Suprapubic skin (tissue), 3 donors: ENCODE measurements around the gene ERICH2.

ENCODE experiments used
- EP300 ChIP-seq: sonication (generic); formaldehyde crosslinking; IDR thresholded peaks from one replicate; pipeline ENCODE4 v1.6.1; 2017; ENCODE audit warnings: antibody characterized with exemption
- TF ChIP-seq, protein P1 (sequence below), 2 donors: fragments of 200-600 bp in 1 of 2; fragments of 450-650 bp in 1 of 2; sonication (generic) in 1 of 2; IDR thresholded peaks; one replicate each; pipeline ENCODE4 v1.5.1; 2016 to 2019; ENCODE audit warnings: antibody characterized with exemption in 2 of 2, mild to moderate bottlenecking in 1 of 2, moderate library complexity in 1 of 2

DNA sequence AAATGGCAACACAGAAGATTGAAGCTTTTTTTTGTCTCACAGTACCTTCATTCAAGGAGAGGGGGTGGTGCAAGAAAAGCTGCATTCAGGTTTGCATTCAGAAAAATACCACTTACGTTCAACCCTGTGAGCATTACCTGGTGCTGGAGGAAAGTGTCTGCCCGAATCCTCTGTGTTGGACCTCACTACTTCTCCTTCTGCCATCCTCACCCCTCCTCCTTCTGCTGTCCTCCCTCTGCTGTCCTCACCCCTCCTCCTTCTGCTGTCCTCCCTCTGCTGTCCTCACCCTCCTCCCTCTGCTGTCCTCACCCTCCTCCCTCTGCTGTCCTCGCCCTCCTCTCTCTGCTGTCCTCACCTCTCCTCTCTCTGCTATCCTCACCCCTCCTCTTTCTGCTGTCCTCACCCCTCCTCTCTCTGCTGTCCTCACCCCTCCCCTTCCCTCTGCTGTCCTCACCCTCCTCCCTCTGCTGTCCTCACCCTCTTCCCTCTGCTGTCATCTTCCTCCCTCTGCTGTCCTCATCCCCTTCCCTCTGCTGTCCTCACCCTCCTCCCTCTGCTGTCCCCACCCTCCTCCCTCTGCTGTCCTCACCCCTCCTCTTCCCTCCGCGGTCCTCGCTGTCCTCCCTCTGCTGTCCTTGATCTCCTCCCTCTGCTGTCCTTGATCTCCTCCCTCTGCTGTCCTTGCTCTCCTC is 57.8 kb downstream of the ERICH2 start:
- TF ChIP-seq EP300, result no peak
- TF ChIP-seq, protein P1, sequence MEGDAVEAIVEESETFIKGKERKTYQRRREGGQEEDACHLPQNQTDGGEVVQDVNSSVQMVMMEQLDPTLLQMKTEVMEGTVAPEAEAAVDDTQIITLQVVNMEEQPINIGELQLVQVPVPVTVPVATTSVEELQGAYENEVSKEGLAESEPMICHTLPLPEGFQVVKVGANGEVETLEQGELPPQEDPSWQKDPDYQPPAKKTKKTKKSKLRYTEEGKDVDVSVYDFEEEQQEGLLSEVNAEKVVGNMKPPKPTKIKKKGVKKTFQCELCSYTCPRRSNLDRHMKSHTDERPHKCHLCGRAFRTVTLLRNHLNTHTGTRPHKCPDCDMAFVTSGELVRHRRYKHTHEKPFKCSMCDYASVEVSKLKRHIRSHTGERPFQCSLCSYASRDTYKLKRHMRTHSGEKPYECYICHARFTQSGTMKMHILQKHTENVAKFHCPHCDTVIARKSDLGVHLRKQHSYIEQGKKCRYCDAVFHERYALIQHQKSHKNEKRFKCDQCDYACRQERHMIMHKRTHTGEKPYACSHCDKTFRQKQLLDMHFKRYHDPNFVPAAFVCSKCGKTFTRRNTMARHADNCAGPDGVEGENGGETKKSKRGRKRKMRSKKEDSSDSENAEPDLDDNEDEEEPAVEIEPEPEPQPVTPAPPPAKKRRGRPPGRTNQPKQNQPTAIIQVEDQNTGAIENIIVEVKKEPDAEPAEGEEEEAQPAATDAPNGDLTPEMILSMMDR (IDR thresholded peaks at IDR 0.05), result no peak
